HT1080 (cell line): ENCODE data around the gene FRYL. TPM values are rescaled to one million over a fixed set of nuclear protein-coding genes. Genes with fewer than 3 reads are reported as not detected.
"Not testable (repeated sequence)": the region's sequence is repeated elsewhere in the genome, so short reads cannot be mapped to it uniquely, and the experiment has no call there.

ENCODE experiments used
- DNase-seq: peaks from one replicate; pipeline ENCODE4 v3.0.0-alpha.2; 2015; ENCODE audit warnings: low read depth
- polyA plus RNA-seq, 2 experiments: library from polyadenylated mRNA; depleted of rRNA; stranded (reverse); fragments of >200 nt; gene quantifications; 2 replicates each; pipeline ENCODE4 v1.2.3, GENCODE V29; 2015
- total RNA-seq: library from RNA; depleted of rRNA; stranded (reverse); fragments of >200 nt; shearing (Covaris generic); gene quantifications from 2 replicates; pipeline ENCODE4 v1.2.3, GENCODE V29; 2014; rRNA removed

FRYL gene
- 34.5 and 37.3 TPM in 2 replicates for total RNA-seq
- 17.2 and 21.1 TPM in 2 replicates for polyA plus RNA-seq (2015; cell fraction: cytosol; rRNA removed)
- polyA plus RNA-seq (2015; cell fraction: nucleus; rRNA removed) = 91.1 and 94.9 TPM in 2 replicates

DNA sequence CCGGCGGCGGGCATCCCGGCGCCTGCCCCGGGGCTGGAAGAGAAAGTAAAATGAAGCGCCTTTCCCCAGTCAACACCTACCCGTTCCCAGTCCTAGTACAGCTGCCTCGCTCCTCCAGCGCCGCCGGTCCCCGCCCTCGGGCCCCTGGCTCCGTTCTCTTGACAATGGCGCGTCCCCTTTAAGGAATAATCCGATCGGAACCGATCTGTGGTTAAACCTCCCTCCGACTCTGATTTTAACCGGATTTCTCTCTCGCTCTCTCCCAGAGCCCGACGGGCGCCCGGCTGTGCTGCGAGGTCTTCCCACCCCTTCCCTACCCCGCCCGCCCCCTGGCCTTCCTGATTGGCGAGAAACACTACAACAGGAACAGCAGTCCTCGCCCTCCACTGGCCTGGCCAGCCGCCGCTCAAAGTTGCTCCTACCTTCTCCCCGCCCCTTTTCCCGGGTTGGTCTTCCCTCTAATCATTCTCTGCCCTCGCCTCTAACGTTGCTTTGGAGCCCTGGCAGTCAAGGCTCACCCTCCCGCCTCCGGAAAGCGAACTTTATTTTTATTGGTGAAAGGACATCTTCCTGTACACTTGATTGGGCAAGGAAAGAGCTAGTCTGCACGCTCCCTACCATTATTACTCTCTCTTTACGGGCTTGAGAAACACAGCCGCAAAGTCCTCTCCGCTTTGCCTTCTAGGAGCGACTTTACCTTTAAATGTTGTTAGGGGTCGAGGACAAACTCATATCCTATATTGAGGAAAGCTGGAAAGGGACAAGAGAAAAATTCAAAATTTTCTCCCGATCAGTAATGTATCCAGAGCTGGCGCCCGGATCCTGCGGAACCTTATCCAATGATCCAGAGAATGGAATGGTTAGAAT lies at the start of gene FRYL:
FRYL (minus strand) TSS at position 282 of the 867 bp plus-strand sequence. CDS start 145,869 bp downstream, outside the sequence.
- peak; percentile 100 for DNase-seq

DNA sequence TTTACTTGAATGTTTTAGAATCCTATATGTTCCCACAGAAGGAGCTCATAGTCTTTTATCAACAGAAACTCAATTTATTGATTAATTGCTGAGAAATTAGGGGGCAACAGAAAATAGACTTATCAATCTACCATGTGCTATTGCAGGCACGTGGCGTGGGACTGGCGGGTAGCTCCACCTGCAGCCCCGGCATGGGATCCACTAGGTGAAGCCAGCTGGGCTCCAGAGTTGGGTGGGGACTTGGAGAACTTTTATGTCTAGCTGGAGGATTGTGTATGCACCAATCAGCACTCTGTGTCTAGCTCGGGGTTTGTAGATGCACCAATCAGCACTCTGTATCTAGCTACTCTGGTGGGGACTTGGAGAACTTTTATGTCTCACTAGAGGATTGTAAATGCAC lies 47.5 kb upstream of the FRYL start:
- DNase-seq = peak; percentile 7

GRCh38 chr4:48821431-48821830 lies 41.4 kb upstream of the FRYL start:
- DNase-seq = not testable (repeated sequence)

- no peak for DNase-seq
These were observed 36.9 kb upstream of the FRYL start for GRCh38 chr4:48816971-48817370.

DNA sequence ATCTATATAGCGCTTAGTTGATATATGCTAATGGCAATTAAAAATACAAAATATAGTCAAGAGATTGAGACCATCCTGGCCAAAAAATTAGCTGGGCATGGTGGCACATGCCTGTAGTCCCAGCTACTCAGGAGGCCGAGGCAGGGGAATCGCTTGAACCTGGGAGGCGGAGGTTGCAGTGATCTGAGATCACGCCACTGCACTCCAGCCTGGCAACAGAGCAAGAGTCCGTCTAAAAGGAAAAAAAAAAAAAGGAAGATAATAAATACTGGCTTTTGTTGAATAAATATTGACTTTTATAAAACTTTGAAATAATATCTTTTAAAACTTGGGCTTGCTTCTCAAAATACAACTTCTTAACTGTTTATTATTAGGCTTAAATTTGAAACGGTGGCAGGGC lies 36.2 kb upstream of the FRYL start:
- DNase-seq = not testable (repeated sequence)

- no peak for DNase-seq
These were observed 35.4 kb upstream of the FRYL start for GRCh38 chr4:48815483-48815882.

DNA sequence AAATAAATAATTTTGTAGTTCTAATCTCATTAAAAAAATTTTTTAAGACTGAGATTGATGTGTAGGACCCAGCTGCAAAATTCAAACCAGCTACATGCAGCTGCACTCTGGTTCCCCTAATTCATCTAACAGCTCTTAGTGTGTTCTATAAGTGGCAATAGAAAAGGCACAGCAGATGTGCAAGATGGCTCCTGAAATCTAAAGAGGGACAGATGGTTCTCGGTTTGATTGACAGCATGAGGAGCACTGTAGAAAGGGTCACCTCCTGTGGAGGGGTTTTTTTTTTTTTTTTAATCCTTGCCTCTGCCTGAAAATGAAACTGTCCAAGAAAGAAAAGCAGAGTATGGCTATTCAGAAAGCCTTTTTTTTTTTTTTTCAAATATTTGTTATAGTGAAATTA lies 33.9 kb upstream of the FRYL start:
- no peak for DNase-seq

- DNase-seq = no peak
These were observed 32.8 kb upstream of the FRYL start for GRCh38 chr4:48812866-48813265.

DNA sequence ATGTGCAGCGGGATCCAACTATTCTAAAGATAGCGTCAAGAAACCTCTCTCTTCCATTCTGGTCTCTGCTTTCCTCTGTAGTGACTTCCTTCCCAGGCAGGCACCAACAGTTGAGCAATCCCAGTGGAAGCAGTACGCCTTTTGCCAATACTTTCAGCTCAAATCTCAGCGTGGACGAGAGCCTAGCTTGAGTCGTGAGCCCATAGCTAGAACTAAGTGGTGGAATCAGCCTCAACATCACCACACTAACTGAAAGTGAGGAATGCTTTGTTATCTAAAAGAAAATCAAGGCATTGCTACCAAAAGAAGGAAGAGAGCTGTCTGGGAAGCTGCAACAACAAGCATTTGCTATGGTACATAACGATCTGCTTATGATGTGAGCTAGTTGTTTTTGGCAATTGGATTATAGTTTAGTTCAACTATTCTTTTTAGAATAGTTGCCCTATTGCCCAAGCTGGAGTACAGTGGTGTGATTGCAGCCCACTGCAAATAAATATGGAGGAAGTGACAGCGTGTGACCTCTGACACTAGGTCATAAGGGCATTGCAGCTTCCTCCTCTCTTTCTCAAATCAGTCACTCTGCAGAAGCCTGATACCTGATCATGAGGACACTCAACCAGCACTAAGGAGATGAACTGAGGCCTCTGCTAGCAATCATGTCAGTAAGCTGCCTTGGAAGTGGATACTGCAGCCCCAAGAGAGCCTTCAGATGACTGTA lies 24.7 kb upstream of the FRYL start:
- DNase-seq = no peak

DNA sequence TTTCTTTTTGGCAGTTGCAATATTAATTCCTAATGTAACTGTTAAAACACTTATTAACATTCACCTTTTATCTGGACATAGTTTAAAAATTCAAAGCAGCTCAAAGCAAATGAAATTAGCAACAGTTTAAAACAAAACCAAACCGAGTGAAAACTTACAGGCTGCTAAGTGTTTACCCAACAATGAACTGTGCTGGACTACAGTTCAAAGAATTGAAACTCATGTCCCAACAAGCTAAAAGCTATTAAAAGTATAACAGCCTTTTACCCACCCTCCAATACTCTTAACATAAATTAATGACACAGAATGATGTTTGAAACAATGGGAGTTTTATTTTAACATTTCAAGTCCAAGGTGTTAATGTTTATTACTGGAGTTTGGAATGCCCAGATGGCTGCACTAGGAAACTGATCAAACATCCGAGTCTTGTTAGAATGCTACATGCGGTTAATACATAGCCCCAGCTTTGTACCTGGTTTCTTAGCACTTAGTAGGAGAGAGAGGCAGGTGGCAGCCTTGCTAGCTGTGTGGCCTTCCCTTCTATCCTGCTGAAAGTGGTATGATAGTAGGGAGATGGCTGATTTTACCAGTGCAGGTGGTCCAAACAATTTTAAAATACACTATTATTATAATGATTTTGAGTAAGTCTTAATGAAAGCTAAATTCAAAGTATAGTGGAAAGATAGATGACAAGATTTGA lies 21.1 kb upstream of the FRYL start:
- no peak for DNase-seq

- DNase-seq = not testable (repeated sequence)
These were observed 20.1 kb upstream of the FRYL start for GRCh38 chr4:48800155-48800554.

DNA sequence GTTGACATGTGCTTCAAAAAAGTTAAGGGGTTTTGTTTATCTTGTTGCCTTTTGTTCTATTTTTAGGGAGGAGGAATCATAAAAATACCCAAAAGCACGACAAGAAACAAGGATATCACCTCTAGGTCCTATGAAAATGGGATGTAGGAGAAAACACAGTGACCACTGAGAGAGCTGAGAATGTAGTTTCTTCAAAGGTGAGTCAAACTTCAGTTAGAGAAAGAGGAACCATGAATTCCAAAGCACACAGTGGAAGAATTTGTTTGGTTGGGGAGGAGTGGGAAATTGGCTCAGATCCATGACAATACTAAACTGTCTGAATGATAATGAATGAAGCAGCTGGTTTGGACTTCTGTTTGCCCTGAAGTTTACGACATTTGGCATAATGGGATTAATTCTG lies 19.1 kb upstream of the FRYL start:
- peak; percentile 25 for DNase-seq

DNA sequence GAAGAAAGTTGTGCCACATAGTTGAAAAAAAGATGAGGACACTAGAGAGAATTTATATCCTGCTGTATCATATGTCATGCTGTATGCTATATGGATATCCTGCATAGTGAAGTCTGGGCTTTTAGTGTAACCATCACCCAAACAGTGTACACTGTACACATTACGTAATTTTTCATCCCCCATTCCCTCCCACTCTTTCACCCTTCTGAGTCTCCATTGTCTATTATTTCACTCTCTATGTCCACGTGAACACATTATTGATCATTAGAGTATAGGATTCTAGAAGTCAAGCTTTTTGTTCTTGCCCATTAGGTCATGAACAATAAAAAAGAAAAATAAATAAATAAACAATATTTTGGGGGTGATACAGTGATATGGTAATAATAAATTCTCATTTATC lies 18.0 kb upstream of the FRYL start:
- no peak for DNase-seq

DNA sequence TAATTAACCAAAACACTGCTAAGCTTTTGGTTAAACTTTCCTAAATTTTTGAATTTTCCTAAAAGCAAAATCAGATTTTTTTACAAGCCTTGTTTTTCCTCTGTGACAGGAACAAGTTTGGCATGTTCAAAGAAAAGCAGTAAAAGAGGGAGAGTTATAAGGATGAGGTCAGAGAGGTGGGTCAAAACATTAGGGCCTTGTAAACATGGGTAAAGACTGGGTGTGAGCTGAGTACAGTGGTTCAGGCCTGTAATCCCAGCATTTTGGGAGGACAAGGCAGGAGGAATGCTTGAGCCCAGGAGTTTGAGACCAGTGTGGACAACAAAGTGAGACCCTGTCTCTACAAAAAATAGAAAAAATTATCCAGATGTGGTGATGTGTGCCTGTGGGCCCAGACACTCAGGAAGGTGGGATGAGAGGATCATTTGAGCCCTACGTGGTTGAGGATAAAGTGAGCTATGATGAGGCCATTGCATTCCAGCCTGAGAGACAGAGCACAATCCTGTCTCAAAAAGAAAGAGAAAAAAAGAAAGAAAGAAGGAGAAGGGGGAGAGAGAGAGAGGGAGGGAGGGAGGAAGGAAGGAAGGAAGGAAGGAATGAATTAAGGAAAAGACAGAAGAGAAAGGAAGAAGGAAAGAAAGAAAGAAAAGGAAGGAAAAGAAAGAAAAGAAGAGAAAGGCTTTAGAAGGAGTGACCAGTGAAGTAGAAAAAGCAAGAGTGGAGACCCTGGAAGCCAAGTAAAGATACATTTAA lies 17.0 kb upstream of the FRYL start:
- no peak for DNase-seq

GRCh38 chr4:48796191-48796926 lies 16.3 kb upstream of the FRYL start:
- DNase-seq = no peak

DNA sequence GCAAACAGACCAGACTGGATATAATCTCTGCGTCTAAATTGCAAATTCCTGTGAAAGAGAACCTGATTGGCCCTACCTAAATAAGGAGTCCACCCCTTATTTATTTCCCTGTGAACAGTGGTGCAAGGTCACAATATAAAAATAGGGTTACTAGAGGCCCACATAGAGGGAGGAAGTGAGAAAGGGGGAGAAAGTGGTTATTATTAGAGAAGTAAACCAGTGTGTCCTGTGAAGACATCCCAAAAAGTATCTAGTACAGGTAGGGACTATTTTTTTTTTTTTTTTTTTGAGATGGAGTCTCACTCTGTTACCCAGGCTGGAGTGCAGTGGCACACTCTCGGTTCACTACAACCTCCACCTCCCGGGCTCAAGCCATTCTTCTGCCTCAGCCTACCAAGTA lies 15.0 kb upstream of the FRYL start:
- DNase-seq = no peak

DNA sequence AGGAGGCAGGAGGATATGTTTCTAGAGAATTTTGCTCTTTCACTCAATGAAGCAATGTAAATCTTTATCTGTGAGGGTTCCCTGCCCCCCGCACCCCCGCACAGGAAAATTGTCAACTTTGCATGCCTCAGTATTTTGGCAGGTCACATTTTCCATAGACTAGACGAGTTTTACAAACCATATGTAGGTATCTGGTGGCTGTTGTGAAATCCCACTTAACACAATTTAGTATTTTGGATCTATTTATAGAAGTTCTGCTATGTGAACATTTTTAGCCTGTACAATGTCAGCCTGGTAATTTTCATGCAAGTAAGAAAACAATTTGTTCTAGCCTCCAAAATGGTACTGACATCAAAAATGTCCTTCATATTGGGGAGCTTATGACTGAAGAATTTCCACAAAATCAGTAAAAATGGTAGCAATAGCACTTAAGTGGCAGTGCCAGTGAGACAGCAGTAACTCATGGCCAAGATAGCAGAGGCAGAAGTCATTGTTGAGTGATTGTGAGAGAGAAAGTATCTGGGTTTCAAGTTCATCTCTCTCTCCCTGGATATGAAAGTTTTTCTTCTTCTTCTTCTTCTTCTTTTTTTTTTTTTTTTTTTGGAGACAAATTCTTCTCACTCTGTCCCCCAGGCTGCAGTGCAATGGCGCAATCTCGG lies 12.4 kb upstream of the FRYL start:
- no peak for DNase-seq

GRCh38 chr4:48791313-48791712 lies 11.2 kb upstream of the FRYL start:
- DNase-seq = no peak

DNA sequence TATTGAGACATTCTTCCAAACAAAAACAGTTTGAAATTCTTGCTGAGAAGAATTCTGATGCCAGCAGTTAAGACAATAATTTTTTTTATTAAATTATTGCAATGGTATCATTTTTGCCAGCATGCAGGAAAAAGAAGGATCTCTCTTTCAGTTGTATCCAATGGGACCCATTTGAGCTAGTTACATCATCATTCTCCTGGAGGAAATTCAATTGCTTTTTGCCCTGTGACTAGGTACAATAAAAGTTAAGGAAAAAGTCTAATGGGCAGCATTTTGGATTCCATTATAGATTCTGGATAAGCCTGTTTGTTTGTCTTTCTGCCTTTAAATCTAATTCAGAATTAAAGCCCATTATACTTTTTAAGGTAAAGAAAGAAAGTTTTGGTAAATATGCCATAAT lies 10.5 kb upstream of the FRYL start:
- DNase-seq = no peak

DNA sequence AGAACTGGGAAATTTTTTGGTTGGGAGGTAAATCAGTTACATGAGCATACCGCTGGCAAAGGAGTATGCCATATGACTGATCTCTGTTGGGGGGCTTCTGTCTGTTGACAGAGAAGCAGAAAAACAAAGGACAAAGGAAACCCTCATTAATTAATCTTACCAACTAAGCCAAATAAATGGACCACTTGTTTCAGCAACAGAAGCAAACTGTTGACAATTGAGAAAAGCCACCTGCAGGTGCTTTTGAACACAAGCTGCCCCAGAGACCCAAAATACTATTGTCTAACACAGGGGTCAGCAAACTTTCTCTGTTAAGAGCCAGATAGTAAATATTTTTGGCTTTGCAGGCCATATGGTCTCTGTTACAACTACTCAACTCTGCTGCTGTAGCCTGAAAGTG lies 7.0 kb upstream of the FRYL start:
- no peak for DNase-seq
